PC-9 (cell line): ENCODE data around the gene SCN8A. TPM values are rescaled to one million over a fixed set of nuclear protein-coding genes. Genes with fewer than 3 reads are reported as not detected.

Source experiments
- BruUV-seq: library from RNA; stranded (reverse); fragments of 400-500 nt; replicated peaks from 2 replicates; lab custom pipeline; 2021; lab: Mats Ljungman, UMichigan
- CTCF ChIA-PET: fragments of 300-600 bp; sonication (Branson Sonifier 250); formaldehyde crosslinking; loops from one replicate; lab custom pipeline; 2022; ENCODE audit warnings: antibody characterized with exemption; lab: Charles Lee
- POLR2A ChIA-PET: fragments of 300-600 bp; sonication (Branson Sonifier 250); formaldehyde crosslinking; loops from one replicate; lab custom pipeline; 2022; ENCODE audit warnings: antibody characterized with exemption; ENCODE audit not compliant: unreplicated experiment; lab: Charles Lee
- DNase-seq, 2 experiments: peaks; one replicate each; pipeline versions ENCODE4 v3.0.0 to v3.0.0-alpha.2; 2015 to 2022; ENCODE audit warnings: mixed read lengths in 1 of 2
- H2AFZ ChIP-seq: fragments of 200-600 bp; sonication (generic); 2 replicates; pipeline ENCODE4 v1.8.1; 2017; ENCODE audit warnings: antibody characterized with exemption
- H3F3A ChIP-seq: fragments of 200-600 bp; sonication (generic); 2 replicates; pipeline ENCODE4 v1.8.1; 2017; ENCODE audit warnings: antibody characterized with exemption, mild to moderate bottlenecking, low read depth; ENCODE audit not compliant: insufficient read depth
- H3K27ac ChIP-seq: fragments of 200-600 bp; sonication (generic); 2 replicates; pipeline ENCODE4 v1.6.1; 2016; ENCODE audit warnings: mixed run types
- H3K27me3 ChIP-seq: fragments of 200-600 bp; sonication (generic); 2 replicates; pipeline ENCODE4 v1.6.1; 2016; ENCODE audit warnings: low read depth, mixed run types; ENCODE audit not compliant: insufficient read depth
- H3K36me3 ChIP-seq: fragments of 200-600 bp; sonication (generic); 2 replicates; pipeline ENCODE4 v1.6.1; 2016; ENCODE audit warnings: low read depth, mixed run types
- H3K4me1 ChIP-seq: fragments of 200-600 bp; sonication (generic); replicated peaks from 2 replicates; pipeline ENCODE4 v1.6.1; 2016; ENCODE audit warnings: mixed run types; ENCODE audit not compliant: insufficient read depth
- H3K4me2 ChIP-seq: fragments of 200-600 bp; sonication (generic); 2 replicates; pipeline ENCODE4 v1.6.1; 2017; ENCODE audit warnings: mixed run types
- H3K4me3 ChIP-seq: fragments of 200-600 bp; sonication (generic); 2 replicates; pipeline ENCODE4 v1.6.1; 2016; ENCODE audit warnings: mixed run types
- H3K79me2 ChIP-seq: fragments of 200-600 bp; sonication (generic); 2 replicates; pipeline ENCODE4 v1.6.1; 2017; ENCODE audit warnings: low read depth, mixed run types
- H3K9me2 ChIP-seq: fragments of 200-600 bp; sonication (generic); 2 replicates; pipeline ENCODE4 v1.8.1; 2017; ENCODE audit warnings: mild to moderate bottlenecking; ENCODE audit not compliant: insufficient read depth
- H3K9me3 ChIP-seq: fragments of 200-600 bp; sonication (generic); 2 replicates; pipeline ENCODE4 v1.8.1; 2016; ENCODE audit warnings: low read depth; ENCODE audit not compliant: insufficient read depth
- H4K20me1 ChIP-seq: fragments of 200-600 bp; sonication (generic); 2 replicates; pipeline ENCODE4 v1.8.1; 2017; ENCODE audit not compliant: insufficient read depth
- EZH2 ChIP-seq: fragments of 200-600 bp; sonication (generic); IDR thresholded peaks from 2 replicates; pipeline ENCODE4 v1.8.0; 2017; ENCODE audit warnings: antibody characterized with exemption, low read depth
- intact Hi-C: fragments of 100-400 bp; cut with micrococcal nuclease; formaldehyde crosslinking; loops from one replicate; pipeline ENCODE4 v1.10.0; 2022; ENCODE audit not compliant: unreplicated experiment
- total RNA-seq: library from RNA; stranded (reverse); gene quantifications from 2 replicates; pipeline ENCODE4 v1.2.3, GENCODE V29; 2021
- TF ChIP-seq, protein P1 (sequence below): fragments of 200-600 bp; sonication (generic); conservative IDR thresholded peaks from 2 replicates; pipeline ENCODE4 v1.6.1; 2017; ENCODE audit warnings: mixed run types, antibody characterized with exemption, mild to moderate bottlenecking, moderate library complexity

The SCN8A gene
- total RNA-seq, 1 experiment from 2014 or later, result 0.17 TPM

GRCh38 chr12:51836041-51836826, 245.2 kb downstream of the SCN8A start:
- no peaks in the 10 kb centered on the region for H3F3A ChIP-seq
- TF ChIP-seq EZH2, result no peak
- TF ChIP-seq, protein P1, sequence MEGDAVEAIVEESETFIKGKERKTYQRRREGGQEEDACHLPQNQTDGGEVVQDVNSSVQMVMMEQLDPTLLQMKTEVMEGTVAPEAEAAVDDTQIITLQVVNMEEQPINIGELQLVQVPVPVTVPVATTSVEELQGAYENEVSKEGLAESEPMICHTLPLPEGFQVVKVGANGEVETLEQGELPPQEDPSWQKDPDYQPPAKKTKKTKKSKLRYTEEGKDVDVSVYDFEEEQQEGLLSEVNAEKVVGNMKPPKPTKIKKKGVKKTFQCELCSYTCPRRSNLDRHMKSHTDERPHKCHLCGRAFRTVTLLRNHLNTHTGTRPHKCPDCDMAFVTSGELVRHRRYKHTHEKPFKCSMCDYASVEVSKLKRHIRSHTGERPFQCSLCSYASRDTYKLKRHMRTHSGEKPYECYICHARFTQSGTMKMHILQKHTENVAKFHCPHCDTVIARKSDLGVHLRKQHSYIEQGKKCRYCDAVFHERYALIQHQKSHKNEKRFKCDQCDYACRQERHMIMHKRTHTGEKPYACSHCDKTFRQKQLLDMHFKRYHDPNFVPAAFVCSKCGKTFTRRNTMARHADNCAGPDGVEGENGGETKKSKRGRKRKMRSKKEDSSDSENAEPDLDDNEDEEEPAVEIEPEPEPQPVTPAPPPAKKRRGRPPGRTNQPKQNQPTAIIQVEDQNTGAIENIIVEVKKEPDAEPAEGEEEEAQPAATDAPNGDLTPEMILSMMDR, result no peak
- no peaks in the 10 kb centered on the region for H3K4me1 ChIP-seq
- H3K36me3 ChIP-seq, result no peaks in the 10 kb centered on the region
- intact Hi-C loops, result no loop called here
- peaks cover 99% of the 10 kb centered on the region for H3K27me3 ChIP-seq
- H3K9me2 ChIP-seq, result no peaks in the 10 kb centered on the region
- H3K79me2 ChIP-seq, result no peaks in the 10 kb centered on the region
- no peak overlapping the region for H3K4me3 ChIP-seq
- no peak for DNase-seq
- H4K20me1 ChIP-seq, result no peaks in the 10 kb centered on the region
- H2AFZ ChIP-seq, result no peak overlapping the region
- ChIA-PET CTCF (interaction anchor here (0.5 kb wide), 1 partner anchor 93 kb away, joined by 3 read pairs; no protein-coding TSS in a partner anchor), POLR2A (no interaction called here)
- H3K9me3 ChIP-seq, result no peaks in the 10 kb centered on the region
- no TSS peak for BruUV-seq
- H3K4me2 ChIP-seq, result no peak overlapping the region
- H3K27ac ChIP-seq, result no peak overlapping the region

DNA sequence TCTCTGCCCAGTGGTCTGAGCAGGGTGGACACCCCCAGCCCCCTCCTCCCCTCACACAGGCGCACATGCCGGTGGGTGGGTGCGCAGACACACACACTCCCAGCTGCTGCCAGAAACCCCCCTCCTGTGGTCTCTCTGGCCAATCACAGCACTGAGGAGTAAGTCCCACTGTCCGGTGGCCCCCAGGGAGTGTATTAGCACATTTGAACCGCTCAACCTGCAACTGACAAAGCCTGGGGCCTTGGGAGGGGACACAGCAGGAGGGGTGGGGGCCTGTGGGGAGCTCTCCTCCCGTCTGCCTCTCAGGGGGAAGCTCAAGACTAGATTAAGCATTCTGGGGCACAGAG, 245.8 kb downstream of the SCN8A start:
- Histone ChIP-seq H3K4me1 (no peaks in the 10 kb centered on the region), H4K20me1 (no peaks in the 10 kb centered on the region), H3K4me3 (no peak overlapping the region), H3K79me2 (no peaks in the 10 kb centered on the region), H2AFZ (no peak overlapping the region), H3K9me3 (no peaks in the 10 kb centered on the region), H3K27ac (no peak overlapping the region), H3K36me3 (no peaks in the 10 kb centered on the region), H3K4me2 (no peak overlapping the region), H3F3A (no peaks in the 10 kb centered on the region), H3K9me2 (no peaks in the 10 kb centered on the region), H3K27me3 (peaks cover 100% of the 10 kb centered on the region)
- intact Hi-C loops, result no loop called here
- TF ChIP-seq, protein P1, result no peak
- TF ChIP-seq EZH2, result no peak
- CTCF ChIA-PET, result interaction anchor here (0.5 kb wide), 1 partner anchor 94 kb away, joined by 3 read pairs; no protein-coding TSS in a partner anchor
- BruUV-seq, result no TSS peak
- POLR2A ChIA-PET, result interaction anchor here (0.6 kb wide), 1 partner anchor 173 kb away, joined by 3 read pairs; no protein-coding TSS in a partner anchor
- DNase-seq, result no peak

DNA sequence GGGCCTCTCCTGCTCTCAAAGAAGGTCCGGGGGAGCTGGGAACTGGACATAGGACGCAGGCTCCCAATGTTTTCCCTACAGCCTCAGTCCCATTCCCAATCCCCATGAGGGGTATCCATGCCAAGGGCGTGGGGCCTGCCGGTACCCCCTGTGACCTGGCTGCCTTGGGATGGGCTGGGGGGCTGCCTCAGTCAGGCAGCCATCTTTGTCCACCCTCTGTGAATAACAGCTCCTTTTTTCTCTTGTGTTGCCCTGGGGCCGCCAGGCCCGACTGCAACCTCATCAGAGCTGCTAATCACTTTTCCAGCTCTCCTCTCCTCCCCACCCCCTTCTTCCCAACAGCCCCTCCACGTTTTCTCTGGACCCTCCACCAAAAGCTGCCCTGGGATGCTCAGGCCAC, 246.3 kb downstream of the SCN8A start:
- no peaks in the 10 kb centered on the region for H3K9me3 ChIP-seq
- H3K4me1 ChIP-seq, result no peaks in the 10 kb centered on the region
- intact Hi-C loops, result no loop called here
- no peak overlapping the region for H2AFZ ChIP-seq
- TF ChIP-seq EZH2, result no peak
- TF ChIP-seq, protein P1, result no peak
- CTCF ChIA-PET, result no interaction called here
- no peaks in the 10 kb centered on the region for H4K20me1 ChIP-seq
- peaks cover 100% of the 10 kb centered on the region for H3K27me3 ChIP-seq
- no peak overlapping the region for H3K4me2 ChIP-seq
- H3F3A ChIP-seq, result no peaks in the 10 kb centered on the region
- no peak overlapping the region for H3K27ac ChIP-seq
- POLR2A ChIA-PET, result interaction anchor here (0.6 kb wide), 1 partner anchor 173 kb away, joined by 3 read pairs; no protein-coding TSS in a partner anchor
- BruUV-seq, result no TSS peak
- H3K36me3 ChIP-seq, result no peaks in the 10 kb centered on the region
- no peaks in the 10 kb centered on the region for H3K79me2 ChIP-seq
- no peak for DNase-seq
- no peaks in the 10 kb centered on the region for H3K9me2 ChIP-seq
- no peak overlapping the region for H3K4me3 ChIP-seq
